Suppressor macrophage treated with lipopolysaccharide for 1 hour (primary cell): ENCODE measurements around the gene SYT1.
"Not testable (repeated sequence)": the region's sequence is repeated elsewhere in the genome, so short reads cannot be mapped to it uniquely, and the experiment has no call there.

Source experiments
- DNase-seq, 3 donors: peaks; one replicate each; pipeline ENCODE4 v3.0.0-alpha.2; 2020 to 2022

The SYT1 gene

GRCh38 chr12:78977304-78977867, 112.8 kb downstream of the SYT1 start:
- peak; percentile 55 to 78 (median 71) for DNase-seq

DNA sequence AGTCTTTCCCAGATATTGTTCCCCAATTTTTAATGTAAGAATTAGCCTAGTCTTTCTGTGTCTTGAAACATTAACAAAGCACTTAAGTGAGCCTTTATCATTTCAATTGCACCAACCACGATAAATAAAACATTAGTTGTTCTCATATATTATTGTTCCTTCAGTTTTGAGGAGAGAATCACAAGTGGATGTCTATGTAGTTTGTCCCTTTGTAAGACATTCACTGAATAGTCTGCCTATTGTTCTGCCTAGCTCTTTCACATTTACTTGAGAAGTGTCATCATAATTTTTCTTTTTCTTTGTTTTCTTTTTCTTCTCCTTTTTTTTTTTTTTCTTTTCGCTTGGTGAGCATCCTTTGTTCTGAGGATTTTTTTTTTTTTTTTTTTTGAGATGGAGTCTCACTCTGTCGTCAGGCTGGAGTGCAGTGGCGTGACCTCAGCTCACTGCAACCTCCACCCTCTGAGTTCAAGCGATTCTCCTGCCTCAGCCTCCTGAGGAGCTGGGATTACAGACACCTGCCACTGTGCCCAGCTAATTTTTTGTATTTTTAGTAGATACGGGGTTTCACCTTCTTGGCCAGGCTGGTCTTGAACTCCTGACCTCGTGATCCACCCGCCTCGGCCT, 129.7 kb downstream of the SYT1 start:
- no peak for DNase-seq

DNA sequence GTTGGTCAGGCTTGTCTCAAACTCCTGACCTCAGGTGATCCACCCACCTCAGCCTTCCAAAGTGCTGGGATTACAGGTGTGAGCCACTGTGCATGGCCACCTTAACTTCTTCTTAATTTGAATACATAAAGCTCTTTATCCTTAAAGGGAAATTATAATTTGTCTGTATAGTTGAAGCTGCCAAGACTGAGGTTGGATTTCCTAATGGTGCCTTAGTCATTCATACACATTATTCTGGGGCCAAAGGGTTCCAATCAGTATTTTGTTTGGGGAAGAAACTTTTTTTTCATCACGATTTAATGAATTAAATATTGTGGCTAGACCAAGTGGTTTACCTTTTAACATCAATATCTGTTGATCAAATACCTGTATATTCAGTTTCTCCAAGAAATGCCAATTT, 135.9 kb downstream of the SYT1 start:
- no peak for DNase-seq

DNA sequence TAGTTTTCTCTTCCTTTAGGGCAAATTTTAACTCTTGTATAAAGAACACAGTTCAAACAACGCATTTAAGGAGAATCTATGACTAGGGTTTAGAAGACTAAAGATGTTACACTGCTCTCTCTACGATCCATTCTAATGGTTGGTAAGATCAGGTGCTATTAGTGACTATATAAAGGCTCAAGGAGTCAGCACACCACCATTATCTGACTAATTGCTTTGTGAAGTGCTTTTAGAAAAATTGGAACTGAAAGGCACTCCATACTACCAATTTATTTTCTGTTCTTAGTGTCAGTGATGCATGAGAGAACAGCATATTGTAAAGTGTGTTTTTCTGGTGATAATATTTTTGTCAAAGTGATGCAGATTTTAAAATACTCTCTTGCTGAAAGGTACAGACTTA, 136.8 kb downstream of the SYT1 start:
- DNase-seq: no peak

DNA sequence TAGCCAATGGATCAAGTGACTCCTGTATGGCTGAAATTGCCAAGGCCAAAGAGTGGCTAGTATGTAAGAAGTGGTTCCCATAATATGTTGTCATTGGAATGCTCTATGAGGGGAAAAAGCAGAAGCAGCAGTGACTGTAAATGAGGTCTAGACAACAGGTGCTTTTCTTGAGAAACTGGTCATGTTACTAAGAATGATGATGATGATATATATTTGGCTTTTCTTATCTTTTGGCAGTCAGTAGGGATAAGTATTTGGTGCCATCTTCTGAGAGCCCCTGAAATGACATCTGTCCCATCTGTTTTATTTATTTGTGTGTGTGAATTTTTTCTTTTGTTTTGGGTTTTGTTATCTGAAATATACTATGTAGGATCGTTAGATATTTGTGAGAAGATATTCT, 141.7 kb downstream of the SYT1 start:
- peak in 1 of 3 donors; percentile 3 for DNase-seq

DNA sequence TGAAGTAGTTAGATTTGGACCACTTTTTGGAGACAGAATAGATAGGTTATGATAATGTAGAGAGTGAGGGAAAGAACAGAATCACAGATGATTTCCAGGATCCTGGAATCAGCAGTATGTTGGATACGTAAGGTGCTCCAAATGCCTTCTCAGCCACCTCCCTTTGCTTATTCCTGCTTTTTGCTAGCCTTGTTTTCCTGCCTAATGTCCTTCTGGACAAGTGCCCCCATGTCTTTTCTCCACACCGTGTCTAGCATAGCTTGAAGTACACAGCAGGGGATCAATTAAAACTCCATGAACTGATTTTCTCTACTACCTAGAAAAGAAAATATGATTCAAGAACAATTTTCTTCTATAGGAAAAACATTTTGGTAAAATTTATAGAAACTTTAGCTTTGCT, 144.0 kb downstream of the SYT1 start:
- DNase-seq: no peak

GRCh38 chr12:79012636-79013035, 148.1 kb downstream of the SYT1 start:
- no peak for DNase-seq

GRCh38 chr12:79016181-79016580, 151.6 kb downstream of the SYT1 start:
- DNase-seq: no peak

DNA sequence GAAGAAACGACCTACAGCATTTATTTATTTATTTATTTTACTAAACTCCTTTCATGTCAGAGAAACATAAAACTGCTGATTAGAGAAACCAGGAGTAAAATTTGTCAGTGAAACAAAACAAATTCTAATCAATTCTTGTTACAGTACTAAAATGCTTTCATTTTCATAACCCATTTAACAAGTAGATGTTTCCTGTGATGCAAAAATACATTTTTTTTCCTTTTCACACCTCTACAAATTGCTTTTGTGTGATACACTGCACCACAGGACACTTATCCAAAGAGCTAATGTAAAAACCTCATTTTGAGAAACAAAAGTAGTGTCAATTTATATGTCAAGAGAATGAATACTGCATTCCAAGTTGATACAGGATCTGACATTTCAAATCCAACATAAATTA, 155.1 kb downstream of the SYT1 start:
- DNase-seq: no peak

- no peak for DNase-seq
Measured at GRCh38 chr12:79020106-79020505, 155.5 kb downstream of the SYT1 start.

- no peak for DNase-seq
Measured at GRCh38 chr12:79021021-79021420, 156.4 kb downstream of the SYT1 start.

DNA sequence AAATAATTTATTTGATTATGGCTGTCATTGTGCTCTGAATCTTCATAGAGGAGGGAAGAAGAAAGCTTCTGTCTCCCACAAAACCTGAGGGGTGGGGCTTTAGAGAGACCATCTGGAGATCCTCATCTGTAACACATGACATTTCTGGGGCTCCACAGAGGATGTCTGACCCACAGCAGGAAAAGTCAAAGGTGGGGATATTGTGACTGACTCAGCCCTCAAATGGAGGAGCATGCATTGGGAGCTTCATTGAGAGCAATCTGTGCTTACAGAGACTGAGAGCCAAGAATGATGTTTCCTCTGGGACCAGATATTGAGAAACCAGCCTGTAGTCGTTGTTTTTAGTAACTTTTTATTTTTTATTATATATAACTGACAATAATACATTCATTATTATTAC, 158.7 kb downstream of the SYT1 start:
- no peak for DNase-seq

GRCh38 chr12:79023784-79024183, 159.2 kb downstream of the SYT1 start:
- no peak for DNase-seq

- DNase-seq: no peak
Measured at GRCh38 chr12:79033788-79034187, 169.2 kb downstream of the SYT1 start.

- DNase-seq: not testable (repeated sequence)
Measured at GRCh38 chr12:79044748-79045147, 180.2 kb downstream of the SYT1 start.

GRCh38 chr12:79045149-79045703, 180.7 kb downstream of the SYT1 start:
- DNase-seq: not testable (repeated sequence)

- DNase-seq: no peak
Measured at GRCh38 chr12:79046021-79046420, 181.4 kb downstream of the SYT1 start.

- DNase-seq: no peak
Measured at GRCh38 chr12:79048962-79049361, 184.4 kb downstream of the SYT1 start.

DNA sequence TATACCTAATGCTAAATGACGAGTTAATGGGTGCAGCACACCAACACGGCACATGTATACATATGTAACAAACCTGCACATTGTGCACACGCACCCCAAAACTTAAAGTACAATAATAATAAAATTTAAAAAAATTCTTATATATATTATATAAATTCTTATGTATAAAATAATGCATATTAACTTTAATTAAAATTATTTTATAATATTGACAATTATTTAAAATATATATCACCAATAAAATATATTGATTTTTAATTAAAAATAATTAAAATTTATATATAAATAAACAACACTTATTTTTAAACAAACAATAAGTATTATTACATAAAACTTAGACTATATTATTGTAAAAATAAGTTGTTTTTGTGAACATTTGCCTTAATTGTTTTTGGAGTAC, 188.8 kb downstream of the SYT1 start:
- no peak for DNase-seq

DNA sequence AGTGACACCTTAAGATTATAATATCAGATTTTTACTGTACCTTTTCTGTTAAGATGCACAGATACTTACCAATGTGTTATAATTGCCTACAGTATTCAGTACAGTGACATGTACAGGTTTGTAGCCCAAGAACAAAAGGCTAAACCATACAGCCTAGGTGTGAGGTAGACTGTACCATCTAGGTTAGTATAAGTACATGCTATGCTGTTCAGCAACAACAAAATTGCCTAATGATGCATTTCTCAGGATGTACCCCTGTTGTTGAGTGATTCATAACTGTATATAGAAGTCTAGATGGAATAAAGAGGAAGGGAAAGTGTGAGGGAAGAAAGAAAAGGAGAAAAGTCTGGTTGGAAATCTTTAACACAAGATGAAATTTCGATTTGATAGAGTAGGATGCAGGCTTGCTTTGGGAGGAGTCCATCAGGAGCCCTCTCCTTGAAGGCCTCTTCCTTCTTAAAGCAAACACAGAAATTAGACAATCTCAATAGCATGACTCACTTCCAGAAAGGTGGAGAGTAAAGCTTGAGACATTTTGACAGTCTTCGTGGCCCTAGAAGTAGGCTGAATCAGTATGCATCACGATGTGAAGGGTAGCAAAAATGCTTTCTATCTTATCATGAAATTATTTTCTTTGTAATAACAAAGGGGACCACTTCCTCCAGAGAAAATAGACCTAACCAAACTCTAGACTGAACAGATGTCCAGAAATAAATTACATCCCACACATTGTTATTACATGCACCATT, 191.5 kb downstream of the SYT1 start:
- DNase-seq: no peak

GRCh38 chr12:79056775-79057174, 192.2 kb downstream of the SYT1 start:
- DNase-seq: peak in 1 of 3 donors; percentile 14

GRCh38 chr12:79057540-79057939, 193.0 kb downstream of the SYT1 start:
- DNase-seq: no peak

GRCh38 chr12:79058342-79058741, 193.8 kb downstream of the SYT1 start:
- DNase-seq: no peak

DNA sequence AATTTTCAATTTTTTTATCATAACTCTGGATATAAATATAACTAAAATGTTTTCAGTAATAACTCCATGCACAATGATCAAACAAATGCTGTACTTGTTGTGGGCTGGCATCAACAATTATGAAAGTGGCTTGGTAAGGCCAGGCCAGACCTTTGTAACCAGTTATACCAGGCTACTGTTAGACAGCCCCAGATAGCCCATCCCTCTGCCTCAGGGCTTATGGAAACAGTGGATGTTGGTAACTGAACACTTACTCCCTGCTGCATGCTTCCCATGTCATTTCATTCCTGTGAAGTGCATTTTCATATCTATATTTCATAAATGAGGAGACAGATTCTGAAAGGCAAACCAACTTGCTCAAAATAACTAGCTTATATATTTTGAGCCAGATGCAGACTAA, 195.0 kb downstream of the SYT1 start:
- DNase-seq: no peak
